ENCODE measurements around the gene GPR3. TPM values are rescaled to one million over a fixed set of nuclear protein-coding genes. Genes with fewer than 3 reads are reported as not detected.

The GPR3 gene
- total and polyA plus RNA-seq, 2 of the 8 experiments (the other 6 are each of a cell fraction or from before 2014, with no cell fraction given) = 9.9 to 26.5 TPM

DNA sequence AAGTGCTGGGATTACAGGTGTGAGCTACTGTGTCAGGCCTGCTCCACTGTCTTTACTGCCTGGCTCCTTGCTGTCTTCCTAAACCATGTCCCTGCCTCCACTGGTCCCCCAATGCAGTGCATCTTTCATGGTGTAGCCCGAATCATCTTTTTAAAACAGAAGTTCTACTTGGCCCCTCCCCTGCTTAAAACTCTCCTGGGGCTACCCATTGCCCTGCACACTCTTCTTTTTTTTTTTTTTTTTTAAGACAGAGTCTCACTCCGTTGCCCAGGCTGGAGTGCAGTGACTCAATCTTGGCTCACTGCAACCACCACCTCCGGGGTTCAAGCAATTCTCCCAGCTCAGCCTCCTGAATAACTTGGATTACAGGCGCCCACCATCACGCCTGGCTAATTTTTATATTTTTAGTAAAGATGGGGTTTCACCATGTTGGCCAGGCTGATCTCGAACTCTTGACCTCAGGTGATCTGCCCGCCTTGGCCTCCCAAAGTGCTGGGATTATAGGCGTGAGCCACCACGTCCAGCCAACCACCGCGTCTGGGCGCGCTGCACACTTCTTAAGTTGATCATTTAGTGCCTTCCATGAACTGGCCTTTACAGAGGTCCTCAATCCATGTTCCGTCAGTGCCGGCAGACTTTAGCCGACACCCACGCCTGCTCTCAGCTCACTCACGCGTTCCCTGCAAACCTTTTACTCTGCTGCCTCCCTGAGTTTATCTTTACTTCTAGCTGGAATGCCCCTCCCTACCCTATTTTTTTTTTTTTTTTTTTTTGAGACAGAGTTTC is 20.2 kb upstream of the GPR3 start:
- no peak overlapping the region for H2BK12ac ChIP-seq (ENCODE audit: low read depth, low read length)
- H3K79me1 ChIP-seq (ENCODE audit: low read depth, low read length) = no peaks in the 10 kb centered on the region
- H3K14ac ChIP-seq (ENCODE audit: insufficient read length) = no peak overlapping the region
- H3K9me3 ChIP-seq (ENCODE audit: insufficient read depth in 2 of 2, low read depth in 1 of 2, low read length in 1 of 2) = no peaks in the 10 kb centered on the region
- no peak overlapping the region for H2AK5ac ChIP-seq (ENCODE audit: low read depth, low read length)
- no peak overlapping the region for H3K4me3 ChIP-seq (ENCODE audit: extremely low read depth in 1 of 4, insufficient read depth in 2 of 4, low read depth in 3 of 4, low read length in 4 of 4)
- no peak for DNase-seq (ENCODE audit: low read depth in 1 of 2, low spot score in 2 of 2)
- no peak overlapping the region for H3K4ac ChIP-seq (replicated peaks; ENCODE audit: insufficient read length, low read depth, low read length)
- H2BK120ac ChIP-seq (replicated peaks; ENCODE audit: low read depth, low read length) = no peak overlapping the region
- no peak overlapping the region for H3K56ac ChIP-seq (replicated peaks; ENCODE audit: insufficient read length, low read depth, low read length)
- H2BK5ac ChIP-seq (ENCODE audit: low read depth, low read length) = no peak overlapping the region
- H3K79me2 ChIP-seq (ENCODE audit: control insufficient read depth in 1 of 2, insufficient read depth in 2 of 2, low read length in 2 of 2) = no peaks in the 10 kb centered on the region
- H3K4me1 ChIP-seq (replicated peaks in 1 of 4; ENCODE audit: control insufficient read depth in 3 of 4, insufficient read depth in 4 of 4, low read length in 3 of 4) = peaks cover 0 to 5% (median 3%) of the 10 kb centered on the region in 4 experiments; a peak in 6 of 7 replicates
- no peaks in the 10 kb centered on the region for H3K27me3 ChIP-seq (replicated peaks in 1 of 4; ENCODE audit: control insufficient read depth in 3 of 4, extremely low read depth in 1 of 4, insufficient read depth in 3 of 4, low read length in 3 of 4)
- H4K20me1 ChIP-seq (replicated peaks in 1 of 2; ENCODE audit: control insufficient read depth in 1 of 2, insufficient read depth in 2 of 2, low read length in 2 of 2) = no peaks in the 10 kb centered on the region
- no peak for FAIRE-seq
- no peak overlapping the region for H4K5ac ChIP-seq (ENCODE audit: insufficient read length, low read depth, low read length)
- no peak overlapping the region for H2BK20ac ChIP-seq (ENCODE audit: low read length)
- no peaks in the 10 kb centered on the region; the same call in 1 of the 2 replicates for H3K23me2 ChIP-seq (ENCODE audit: low read depth, low read length)
- H3K18ac ChIP-seq (ENCODE audit: extremely low read depth, low read length) = no peak overlapping the region
- ChIA-PET CTCF (ENCODE audit: partially characterized antibody) (interaction anchor here (0.6 to 28.8 kb wide), 22 partner anchors 10 to 363 kb away, joined by 3 to 625 read pairs (median 4); partner anchors contain the start of genes CD164L2, FCN3 and GPR3), POLR2A (ENCODE audit: partially characterized antibody) (interaction anchor here (1.0 to 5.0 kb wide), 3 partner anchors 10 to 18 kb away, joined by 3 to 14 read pairs (median 5); partner anchors contain the start of gene CD164L2)
- no peak overlapping the region for H4K91ac ChIP-seq (replicated peaks; ENCODE audit: insufficient read length, low read length)
- no peaks in the 10 kb centered on the region for H3K36me3 ChIP-seq (ENCODE audit: control insufficient read depth in 2 of 4, insufficient read depth in 4 of 4, low read length in 3 of 4)
- no peak overlapping the region for H3K27ac ChIP-seq (ENCODE audit: low read depth, low read length)
- H3K23ac ChIP-seq (ENCODE audit: insufficient read length) = no peak overlapping the region
- no peak overlapping the region for H4K8ac ChIP-seq (ENCODE audit: extremely low read depth, insufficient read depth, low read length)
- no peak overlapping the region for H3K9ac ChIP-seq (replicated peaks in 1 of 4; ENCODE audit: extremely low read depth in 1 of 4, low read depth in 3 of 4, low read length in 3 of 4)
- no peak overlapping the region for H2AFZ ChIP-seq (ENCODE audit: low read length)
- TF ChIP-seq SP2 (IDR thresholded peaks at IDR 0.05; ENCODE audit: low read length) (no peak), SRF (IDR thresholded peaks at IDR 0.05; ENCODE audit: low read depth, low read length) (no peak), SIX5 (IDR thresholded peaks at IDR 0.05; ENCODE audit: low read depth, low read length) (no peak), TAF1 (IDR thresholded peaks at IDR 0.05; ENCODE audit: low read depth, low read length) (no peak), RFX5 (IDR thresholded peaks at IDR 0.05; ENCODE audit: borderline replicate concordance, low read depth, low read length) (no peak), RXRA (IDR thresholded peaks at IDR 0.05; ENCODE audit: insufficient read depth, low read depth, low read length) (no peak), CTBP2 (IDR thresholded peaks at IDR 0.05; ENCODE audit: borderline replicate concordance, insufficient read depth, insufficient read length, low read length) (no peak), CHD1 (IDR thresholded peaks at IDR 0.05; ENCODE audit: low read depth, low read length) (no peak)
- TF ChIP-seq, protein P1, sequence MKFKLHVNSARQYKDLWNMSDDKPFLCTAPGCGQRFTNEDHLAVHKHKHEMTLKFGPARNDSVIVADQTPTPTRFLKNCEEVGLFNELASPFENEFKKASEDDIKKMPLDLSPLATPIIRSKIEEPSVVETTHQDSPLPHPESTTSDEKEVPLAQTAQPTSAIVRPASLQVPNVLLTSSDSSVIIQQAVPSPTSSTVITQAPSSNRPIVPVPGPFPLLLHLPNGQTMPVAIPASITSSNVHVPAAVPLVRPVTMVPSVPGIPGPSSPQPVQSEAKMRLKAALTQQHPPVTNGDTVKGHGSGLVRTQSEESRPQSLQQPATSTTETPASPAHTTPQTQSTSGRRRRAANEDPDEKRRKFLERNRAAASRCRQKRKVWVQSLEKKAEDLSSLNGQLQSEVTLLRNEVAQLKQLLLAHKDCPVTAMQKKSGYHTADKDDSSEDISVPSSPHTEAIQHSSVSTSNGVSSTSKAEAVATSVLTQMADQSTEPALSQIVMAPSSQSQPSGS (IDR thresholded peaks at IDR 0.05; ENCODE audit: low read length) = no peak
- no peak overlapping the region for H3K4me2 ChIP-seq (ENCODE audit: insufficient read depth in 1 of 2, low read depth in 2 of 2, low read length in 2 of 2)
- 90% methylated on average over 18 of the region's 19 CpGs; no CpG with 5 or more reads in 1 of the 2 experiments for WGBS, 2 experiments (ENCODE audit: extremely low coverage in 1 of 2, insufficient coverage in 1 of 2, insufficient read length in 1 of 2, insufficient replicate concordance in 2 of 2, low coverage in 1 of 2, low lambda C conversion rate in 2 of 2, missing lambda C conversion rate in 1 of 2)
- H2BK15ac ChIP-seq (ENCODE audit: low read length) = no peak overlapping the region

Data from H1 (cell line).